ENCODE data around the gene DHRSX. TPM values are rescaled to one million over a fixed set of nuclear protein-coding genes. Genes with fewer than 3 reads are reported as not detected.

DHRSX gene
- total and polyA plus RNA-seq, 2 donors (not counting 3 experiments of a cell fraction or from before 2014, with no cell fraction given), result 27.1 to 37.7 TPM

- Histone ChIP-seq H3K4me3 (replicated peaks in 1 of 3; ENCODE audit: insufficient read depth in 1 of 3, low read depth in 1 of 3, low read length in 3 of 3) (no peak overlapping the region), H3K4me2 (ENCODE audit: insufficient read depth, low read length) (no peak overlapping the region), H3K36me3 (ENCODE audit: control insufficient read depth in 2 of 2, extremely low read depth in 1 of 2, insufficient read depth in 2 of 2, low read length in 2 of 2) (no peaks in the 10 kb centered on the region), H3K9ac (replicated peaks; ENCODE audit: extremely low read depth, insufficient read depth, low read length) (no peak overlapping the region), H2AFZ (ENCODE audit: low read depth, low read length) (no peak overlapping the region), H3K4me1 (ENCODE audit: control insufficient read depth, extremely low read depth, insufficient read depth, low read length) (no peaks in the 10 kb centered on the region), H3K79me2 (ENCODE audit: control insufficient read depth, insufficient read depth, low read length) (no peaks in the 10 kb centered on the region), H3K9me3 (replicated peaks; ENCODE audit: control insufficient read depth, insufficient read depth, low read length) (no peaks in the 10 kb centered on the region), H3K9me1 (replicated peaks; ENCODE audit: control insufficient read depth, extremely low read depth, insufficient read depth, low read length) (no peaks in the 10 kb centered on the region), H3K27ac (ENCODE audit: insufficient read depth, low read depth, low read length) (no peak overlapping the region), H4K20me1 (replicated peaks; ENCODE audit: control insufficient read depth, extremely low read depth, insufficient read depth, low read length) (no peaks in the 10 kb centered on the region), H3K27me3 (ENCODE audit: control insufficient read depth in 2 of 2, insufficient read depth in 2 of 2, low read length in 2 of 2) (no peaks in the 10 kb centered on the region)
- dilution Hi-C loops (cut with MboI; ENCODE audit: extremely low pct_ligation_motif_present, low sequenced_read_pairs) (no loop called here), intact Hi-C loops (cut with micrococcal nuclease) (no loop called here)
- TF ChIP-seq MYC (IDR thresholded peaks at IDR 0.05; ENCODE audit: low read depth, low read length) (no peak), EZH2 (IDR thresholded peaks at IDR 0.05; ENCODE audit: borderline replicate concordance, low read depth, low read length, severe bottlenecking) (no peak), GATA2 (IDR thresholded peaks at IDR 0.05; ENCODE audit: insufficient read depth, insufficient read length, low read depth, low read length) (no peak), CTCF (IDR thresholded peaks at IDR 0.05; ENCODE audit: extremely low read depth in 1 of 2, insufficient read depth in 1 of 2, low read depth in 1 of 2, low read length in 2 of 2) (no peak), MAX (IDR thresholded peaks at IDR 0.05; ENCODE audit: insufficient read depth, insufficient read length) (no peak), JUN (IDR thresholded peaks at IDR 0.05; ENCODE audit: borderline replicate concordance, insufficient read depth, insufficient read length, low read depth) (no peak)
- ChIA-PET POLR2A (no interaction called here), CTCF (no interaction called here)
- no peak for DNase-seq (ENCODE audit: low read depth, low spot score)
- FAIRE-seq, result no peak
- no TSS peak for BruUV-seq (replicated peaks)
Measured at GRCh38 chrX:2462780-2463179, 38.0 kb downstream of the DHRSX start.

GRCh38 chrX:2462074-2462473, 38.7 kb downstream of the DHRSX start:
- FAIRE-seq, result peak; percentile 8
- Histone ChIP-seq H3K27me3 (ENCODE audit: control insufficient read depth in 2 of 2, insufficient read depth in 2 of 2, low read length in 2 of 2) (no peaks in the 10 kb centered on the region), H3K4me2 (ENCODE audit: insufficient read depth, low read length) (no peak overlapping the region), H3K27ac (ENCODE audit: insufficient read depth, low read depth, low read length) (no peak overlapping the region), H3K9ac (replicated peaks; ENCODE audit: extremely low read depth, insufficient read depth, low read length) (no peak overlapping the region), H3K36me3 (ENCODE audit: control insufficient read depth in 2 of 2, extremely low read depth in 1 of 2, insufficient read depth in 2 of 2, low read length in 2 of 2) (no peaks in the 10 kb centered on the region), H2AFZ (ENCODE audit: low read depth, low read length) (no peak overlapping the region), H4K20me1 (replicated peaks; ENCODE audit: control insufficient read depth, extremely low read depth, insufficient read depth, low read length) (no peaks in the 10 kb centered on the region), H3K9me3 (replicated peaks; ENCODE audit: control insufficient read depth, insufficient read depth, low read length) (no peaks in the 10 kb centered on the region), H3K4me3 (replicated peaks in 1 of 3; ENCODE audit: insufficient read depth in 1 of 3, low read depth in 1 of 3, low read length in 3 of 3) (no peak overlapping the region), H3K4me1 (ENCODE audit: control insufficient read depth, extremely low read depth, insufficient read depth, low read length) (no peaks in the 10 kb centered on the region), H3K9me1 (replicated peaks; ENCODE audit: control insufficient read depth, extremely low read depth, insufficient read depth, low read length) (no peaks in the 10 kb centered on the region), H3K79me2 (ENCODE audit: control insufficient read depth, insufficient read depth, low read length) (no peaks in the 10 kb centered on the region)
- no peak for TF ChIP-seq POLR2AphosphoS5 (IDR thresholded peaks at IDR 0.05; ENCODE audit: insufficient read depth, low read depth, low read length)
- no peak for TF ChIP-seq FOS (IDR thresholded peaks at IDR 0.05; ENCODE audit: borderline replicate concordance, insufficient read depth, low read length)
- no peak for TF ChIP-seq MAX (IDR thresholded peaks at IDR 0.05; ENCODE audit: insufficient read depth, insufficient read length)
- no peak for TF ChIP-seq JUN (IDR thresholded peaks at IDR 0.05; ENCODE audit: borderline replicate concordance, insufficient read depth, insufficient read length, low read depth)
- no TSS peak for BruUV-seq (replicated peaks)
- CTCF ChIA-PET, result no interaction called here
- POLR2A ChIA-PET, result no interaction called here
- dilution Hi-C loops (cut with MboI; ENCODE audit: extremely low pct_ligation_motif_present, low sequenced_read_pairs) (no loop called here), intact Hi-C loops (cut with micrococcal nuclease) (no loop called here)
- no peak for DNase-seq (ENCODE audit: low read depth, low spot score)

All from endothelial cell of umbilical vein (primary cell).